GM19452 (cell line): Measurements from ENCODE around the gene RIOK1.
"Not testable (repeated sequence)": the region's sequence is repeated elsewhere in the genome, so short reads cannot be mapped to it uniquely, and the experiment has no call there.

Source experiments
- ATAC-seq: cut with Tn5 transposase; IDR thresholded peaks from one replicate; pipeline ENCODE4 v1.9.1; 2021; ENCODE audit not compliant: unreplicated experiment

The RIOK1 gene

DNA sequence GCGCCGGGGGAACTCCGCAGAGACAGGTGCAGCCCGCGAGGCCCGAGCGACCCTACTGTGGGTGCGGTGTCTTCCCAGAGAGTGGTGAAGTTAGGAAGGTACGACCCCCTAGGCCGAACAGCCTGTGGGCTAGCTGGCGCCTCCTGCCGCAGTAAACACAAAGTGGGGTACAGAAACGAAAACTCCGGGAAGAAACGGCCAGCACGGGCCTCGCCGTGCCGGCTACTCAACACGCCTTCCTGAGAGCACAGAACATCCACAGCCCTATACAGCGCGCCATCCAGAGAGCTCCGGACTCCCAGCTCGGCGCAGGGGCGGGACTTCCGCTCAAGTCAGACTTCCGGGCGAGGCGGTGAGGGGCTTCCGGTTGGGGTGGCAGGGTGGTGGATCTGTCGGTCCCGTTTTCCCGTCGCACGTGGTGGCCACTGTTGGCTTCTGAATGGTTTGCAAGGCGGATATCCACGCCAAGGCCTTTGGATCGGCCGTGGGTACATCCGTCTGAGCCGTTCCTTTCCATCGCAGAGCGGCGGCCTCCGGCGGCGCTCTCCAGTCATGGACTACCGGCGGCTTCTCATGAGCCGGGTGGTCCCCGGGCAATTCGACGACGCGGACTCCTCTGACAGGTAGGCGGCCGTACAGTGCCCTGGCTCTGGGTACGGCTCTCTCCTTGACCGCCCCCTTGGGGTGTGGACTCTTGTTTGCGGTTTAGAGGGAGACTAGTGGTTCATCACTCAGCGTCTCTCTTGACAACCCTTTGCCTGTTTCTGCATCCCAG, at the start of gene RIOK1, which contains the start of gene CAGE1:
Gene RIOK1, plus strand, starts transcription at position 358 of the 775 bp plus-strand sequence. Its CDS starts 195 bp downstream, at position 553.
Gene CAGE1, minus strand, starts transcription at position 292 of the 775 bp plus-strand sequence. CDS start 2,569 bp downstream, outside the sequence.
- ATAC-seq, result peak; percentile 97

DNA sequence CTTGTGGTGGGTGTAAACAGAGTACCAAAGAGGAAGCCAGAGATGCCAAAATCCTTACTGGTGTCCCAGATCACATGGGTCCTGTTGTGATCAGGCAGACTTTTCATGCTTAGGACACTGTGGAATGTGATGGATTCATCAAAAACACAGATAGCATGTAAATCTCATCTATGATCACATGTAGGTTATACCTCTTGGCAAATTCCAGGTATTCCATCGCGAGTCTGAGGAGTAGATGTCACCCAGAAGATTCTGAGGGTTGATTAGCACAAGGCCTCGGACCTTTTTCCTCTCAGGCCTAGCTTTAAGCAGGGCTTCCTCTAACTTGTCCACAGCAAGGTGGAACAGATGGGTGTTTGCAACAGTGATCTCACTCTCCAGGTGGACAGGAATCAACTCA, 48.3 kb upstream of the RIOK1 start:
- ATAC-seq, result no peak

DNA sequence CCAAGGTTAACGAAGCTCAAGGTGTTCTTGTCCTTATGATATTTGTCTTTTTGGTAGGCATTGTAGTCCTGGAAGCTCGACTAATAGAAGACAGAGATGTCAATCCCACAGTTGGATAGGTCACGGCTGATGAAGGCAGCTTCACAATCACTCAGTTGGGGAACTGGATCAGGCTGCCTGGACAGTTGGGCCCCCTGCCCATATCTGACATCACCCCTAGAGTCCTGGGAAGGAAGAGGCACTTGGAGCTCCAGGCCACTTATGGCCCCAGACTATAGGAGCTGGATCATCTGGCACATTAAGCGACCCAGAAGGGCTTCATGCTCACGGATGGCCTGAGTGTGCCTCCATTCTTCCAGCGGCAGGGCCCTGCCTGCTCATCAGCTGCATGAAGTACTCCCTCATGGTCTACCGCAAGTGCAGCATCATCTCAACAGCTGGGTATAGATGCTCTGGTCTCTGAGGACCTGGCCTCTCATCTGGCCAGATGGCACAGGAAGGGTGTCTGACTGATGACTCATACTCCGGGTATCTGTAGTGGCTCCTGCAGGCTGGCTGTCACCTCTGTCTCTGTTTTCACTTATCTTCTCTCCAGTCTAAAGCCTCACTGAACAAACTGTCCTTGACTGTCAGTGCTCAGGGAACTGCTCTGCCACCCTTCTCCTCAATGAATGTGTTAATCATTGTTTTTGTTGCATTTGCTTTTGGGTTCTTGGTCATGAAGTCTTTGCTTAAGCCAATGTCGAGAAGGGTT, 47.4 kb upstream of the RIOK1 start:
- peak; percentile 82 for ATAC-seq

DNA sequence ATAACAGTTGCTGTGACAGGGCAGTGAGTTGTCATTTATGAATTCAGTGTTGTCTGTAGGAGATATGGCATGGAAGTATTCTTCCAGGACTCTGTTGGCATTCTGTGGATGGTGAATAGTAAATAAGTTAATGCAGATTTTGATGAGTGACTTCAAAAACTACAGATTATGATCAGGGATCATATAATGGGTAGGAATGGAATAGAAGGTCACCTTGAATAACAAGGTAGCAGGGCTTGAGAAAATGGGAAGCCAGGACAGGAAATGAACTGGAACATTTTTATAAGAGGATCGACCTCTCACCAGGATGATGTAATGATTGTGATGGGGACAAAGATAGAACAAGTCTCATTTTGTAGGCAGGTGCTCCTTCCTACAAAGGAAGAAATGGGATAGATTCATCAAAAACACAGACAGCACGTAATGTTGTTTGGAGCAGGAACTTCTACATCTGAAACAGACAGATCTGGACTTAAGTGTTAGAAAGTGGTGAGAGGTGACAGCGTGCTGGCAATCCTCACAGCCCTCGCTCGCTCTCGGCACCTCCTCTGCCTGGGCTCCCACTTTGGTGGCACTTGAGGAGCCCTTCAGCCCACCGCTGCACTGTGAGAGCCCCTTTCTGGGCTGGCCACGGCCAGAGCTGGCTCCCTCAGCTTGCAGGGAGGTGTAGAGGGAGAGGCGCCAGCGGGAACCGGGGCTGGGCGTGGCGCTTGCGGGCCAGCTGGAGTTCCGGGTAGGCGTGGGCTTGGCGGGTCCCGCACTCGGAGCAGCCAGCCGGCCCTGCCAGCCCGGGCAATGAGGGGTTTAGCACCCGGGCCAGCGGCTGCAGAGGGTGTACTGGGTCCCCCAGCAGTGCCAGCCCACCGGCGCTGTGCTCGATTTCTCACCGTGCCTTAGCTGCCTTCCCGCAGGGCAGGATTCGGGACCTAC, 45.8 kb upstream of the RIOK1 start:
- ATAC-seq, result no peak

DNA sequence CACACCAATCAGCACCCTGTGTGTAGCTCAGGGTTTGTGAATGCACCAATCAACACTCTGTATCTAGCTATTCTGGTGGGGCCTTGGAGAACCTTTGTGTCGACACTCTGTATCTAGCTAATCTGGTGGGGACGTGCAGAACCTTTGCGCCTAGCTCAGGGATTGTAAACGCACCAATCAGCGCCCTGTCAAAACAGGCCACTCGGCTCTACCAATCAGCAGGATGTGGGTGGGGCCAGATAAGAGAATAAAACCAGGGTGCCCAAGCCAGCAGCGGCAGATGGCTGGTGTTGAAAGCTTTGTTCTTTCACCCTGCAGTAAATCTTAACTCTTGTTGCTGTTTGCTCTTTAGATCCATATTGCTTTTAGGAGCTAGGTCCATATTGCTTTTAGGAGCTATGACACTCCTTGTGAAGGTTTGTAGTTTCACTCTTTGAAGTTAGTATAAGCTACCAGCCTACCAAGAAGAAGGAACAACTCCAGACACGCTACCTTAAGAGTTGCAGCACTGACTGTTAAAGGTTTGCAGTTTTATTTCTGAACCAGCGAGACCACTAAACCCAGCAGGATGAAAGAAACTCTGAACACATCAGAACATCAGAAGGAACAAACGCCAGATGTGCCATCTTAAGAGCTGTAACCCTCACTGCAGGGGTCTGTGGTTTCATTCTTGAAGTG, 44.7 kb upstream of the RIOK1 start:
- ATAC-seq, result not testable (repeated sequence)

DNA sequence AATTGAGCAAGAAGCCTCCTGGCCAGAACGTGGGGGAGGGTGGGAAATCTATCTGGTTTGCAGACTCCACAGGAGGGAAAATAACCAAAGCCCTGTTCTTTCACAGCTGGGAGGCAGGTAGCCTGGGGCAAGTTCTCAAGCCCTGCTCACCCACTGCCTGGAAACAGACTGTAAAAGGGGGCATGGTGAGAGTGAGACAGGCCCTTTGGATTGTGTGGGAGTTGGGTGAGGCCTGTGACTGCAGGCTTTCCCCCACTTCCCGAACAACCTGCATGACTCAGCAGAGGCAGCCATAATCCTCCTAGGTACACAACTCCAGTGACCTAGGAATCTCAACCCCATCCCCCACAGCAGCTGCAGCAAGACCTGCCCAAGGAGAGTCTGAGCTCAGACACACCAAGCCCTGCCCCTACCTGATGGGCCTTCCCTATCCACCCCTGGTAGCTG, 42.0 kb upstream of the RIOK1 start:
- not testable (repeated sequence) for ATAC-seq

DNA sequence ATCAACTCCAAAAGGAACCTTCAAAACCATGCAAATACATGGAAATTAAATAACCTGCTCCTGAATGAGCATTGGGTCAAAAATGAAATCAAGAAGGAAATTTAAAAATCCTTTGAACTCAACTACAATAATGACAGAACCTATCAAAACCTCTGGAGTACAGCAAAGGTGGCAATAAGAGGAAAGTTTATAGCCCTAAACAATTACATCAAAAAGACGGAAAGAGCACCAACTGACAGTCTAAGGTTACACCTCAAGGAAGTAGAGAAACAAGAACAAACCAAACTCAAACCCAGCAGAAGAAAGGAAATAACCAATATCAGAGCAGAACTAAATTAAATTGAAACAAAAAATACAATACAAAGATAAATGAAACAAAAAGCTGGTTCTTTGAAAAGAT, 39.0 kb upstream of the RIOK1 start:
- not testable (repeated sequence) for ATAC-seq

DNA sequence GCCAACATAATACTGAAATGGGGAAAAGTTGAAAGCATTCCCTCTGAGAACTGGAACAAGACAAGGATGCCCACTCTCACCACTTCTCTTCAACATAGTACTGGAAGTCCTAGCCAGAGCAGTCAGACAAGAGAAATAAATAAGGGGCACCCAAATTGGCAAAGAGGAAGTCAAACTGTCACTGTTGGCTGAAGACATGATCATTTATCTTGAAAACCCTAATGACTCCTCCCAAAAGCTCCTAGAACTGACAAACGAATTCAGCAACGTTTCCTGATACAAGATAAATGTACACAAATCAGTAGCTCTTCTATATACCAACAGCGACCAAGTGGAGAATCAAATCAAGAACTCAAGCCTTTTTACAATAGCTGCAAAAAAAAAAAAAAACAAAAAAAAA, 37.7 kb upstream of the RIOK1 start:
- ATAC-seq, result not testable (repeated sequence)

DNA sequence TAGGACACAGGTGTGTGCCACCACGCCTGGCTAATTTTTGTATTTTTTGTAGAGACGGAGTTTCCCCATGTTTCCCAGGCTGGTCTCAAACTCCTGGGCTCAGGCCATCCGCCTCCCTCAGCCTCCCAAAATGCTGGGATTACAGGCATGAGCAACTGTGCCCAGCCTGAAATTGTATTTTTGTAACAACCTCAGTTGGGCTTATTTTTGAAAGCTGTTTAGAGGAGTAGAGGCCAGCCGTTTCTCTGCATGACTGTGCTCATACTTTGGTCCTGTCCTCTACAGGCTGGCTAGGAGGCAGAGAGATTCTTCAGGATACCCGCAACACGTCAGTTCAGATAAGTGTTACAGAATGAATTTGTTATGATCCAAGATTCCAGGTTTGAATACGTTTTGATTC, 22.2 kb upstream of the RIOK1 start:
- no peak for ATAC-seq

DNA sequence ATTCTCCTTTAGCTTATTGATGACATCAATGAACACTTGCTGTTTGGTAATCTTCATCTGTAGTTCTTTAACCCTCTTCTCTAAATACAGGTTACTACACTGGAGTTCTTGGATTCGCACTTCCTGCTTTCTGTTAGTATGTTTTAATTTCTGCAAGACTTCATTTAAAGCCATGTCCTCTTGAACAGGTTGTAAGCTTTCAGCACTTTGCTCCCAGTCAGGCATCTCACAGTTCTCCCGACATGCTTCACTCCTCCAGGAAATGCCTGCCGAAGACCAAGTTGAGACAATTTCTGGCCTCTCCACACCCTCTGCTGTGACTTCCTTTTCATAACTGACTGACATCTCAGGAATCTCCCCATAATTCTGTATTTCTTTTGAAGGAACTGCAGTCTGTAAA, 15.9 kb upstream of the RIOK1 start:
- no peak for ATAC-seq

DNA sequence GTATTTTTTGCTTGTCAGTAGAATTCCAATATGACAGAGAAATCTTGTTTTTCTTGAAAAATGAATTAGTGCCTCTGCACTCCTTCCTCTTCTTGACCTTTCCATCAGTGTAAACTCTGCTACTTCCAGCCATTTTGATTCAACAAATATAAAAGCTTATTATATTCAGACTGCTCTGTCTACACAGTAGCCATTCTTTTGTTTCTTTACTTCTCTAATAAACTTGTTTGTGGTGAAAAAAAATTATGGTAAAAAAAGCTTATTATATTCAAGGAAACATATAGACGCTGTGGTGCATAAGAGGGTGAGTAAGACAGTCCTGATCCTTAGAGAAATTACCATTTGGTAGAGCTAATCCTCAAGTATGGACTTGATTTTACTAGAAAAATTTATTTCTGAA, 11.6 kb upstream of the RIOK1 start:
- ATAC-seq, result no peak

DNA sequence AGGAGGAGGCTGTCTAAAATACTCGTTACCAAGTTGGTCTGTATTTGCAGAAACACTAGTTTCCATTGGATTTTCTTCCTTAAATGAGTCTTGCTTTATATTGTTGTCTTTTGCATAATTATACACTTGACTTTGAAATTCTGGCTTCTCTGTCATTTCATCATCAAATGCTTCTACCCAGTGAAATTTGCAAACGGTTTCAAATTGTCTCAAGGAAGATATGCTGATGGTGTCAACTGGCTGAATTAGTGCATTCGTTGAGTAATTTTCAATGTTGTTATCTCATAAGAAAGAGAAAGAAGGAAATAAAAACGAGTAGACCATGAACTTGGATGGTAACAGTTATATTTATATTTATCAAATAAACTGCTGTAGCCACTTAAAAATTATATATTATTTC, 10.9 kb upstream of the RIOK1 start:
- ATAC-seq, result no peak

DNA sequence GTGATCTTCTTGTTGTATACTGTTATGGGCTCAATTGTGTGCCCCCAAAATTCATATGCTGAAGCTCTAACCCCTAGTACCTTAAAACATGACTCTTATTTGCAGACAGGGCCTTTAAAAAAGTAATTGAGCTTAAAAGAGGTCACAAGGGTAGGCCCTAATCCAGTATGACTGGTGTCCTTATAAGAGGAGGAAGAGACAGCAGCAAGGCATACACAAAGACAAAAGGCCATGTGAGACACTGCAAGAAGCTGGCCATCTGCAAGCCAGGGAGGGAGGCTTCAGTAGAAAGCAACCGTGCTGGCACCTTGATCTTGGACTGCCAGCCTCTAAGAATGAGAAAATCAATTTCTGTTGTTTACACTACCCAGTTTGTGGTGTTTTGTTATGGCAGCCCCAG, 8.5 kb upstream of the RIOK1 start:
- no peak for ATAC-seq

DNA sequence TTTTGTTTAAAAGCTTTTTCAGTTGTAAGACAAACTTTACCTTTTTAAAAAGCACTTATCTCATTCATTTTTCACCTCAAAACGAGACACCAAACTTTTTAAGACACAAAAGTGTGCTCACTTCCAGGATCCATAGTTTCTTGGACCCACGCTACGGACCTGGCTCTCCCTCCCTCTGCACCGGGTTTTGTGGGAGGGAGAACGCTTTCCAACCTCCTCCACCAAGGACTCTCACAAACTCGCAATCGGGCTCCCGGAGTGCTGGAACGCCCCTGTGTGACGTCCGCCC, 502 bp upstream of the RIOK1 start:
- no peak for ATAC-seq

DNA sequence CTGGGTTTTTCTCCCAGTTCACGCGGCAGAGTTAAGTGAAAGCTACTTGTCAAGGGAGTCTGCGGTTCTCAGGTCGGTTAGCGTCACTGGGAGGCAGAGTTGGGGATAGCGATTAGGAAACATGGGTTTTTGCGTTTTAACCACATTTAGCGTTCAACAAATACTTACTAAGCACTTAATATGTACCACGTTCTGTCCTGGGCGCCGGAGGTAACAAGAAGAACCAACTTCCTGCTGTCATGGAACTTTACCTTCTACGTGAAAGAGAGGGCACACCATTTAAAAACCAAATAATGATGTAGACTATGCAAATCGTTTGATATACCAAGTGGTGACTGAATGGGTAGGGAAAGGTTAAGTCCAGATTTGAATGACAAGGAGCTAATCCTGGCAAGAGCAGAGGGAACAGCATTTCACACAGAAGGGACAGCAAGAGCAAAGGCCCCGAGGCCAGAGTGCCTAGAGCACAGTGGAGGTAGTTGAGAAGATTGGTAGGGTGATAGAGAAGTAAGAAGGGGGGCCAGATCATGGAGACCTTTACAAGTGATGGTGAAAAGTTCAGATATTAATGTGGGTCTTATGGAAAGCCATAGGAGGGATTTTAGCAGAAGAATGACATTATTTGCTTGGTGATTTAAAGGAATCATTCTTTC, 744 bp downstream of the RIOK1 start:
- peak; percentile 13 for ATAC-seq

DNA sequence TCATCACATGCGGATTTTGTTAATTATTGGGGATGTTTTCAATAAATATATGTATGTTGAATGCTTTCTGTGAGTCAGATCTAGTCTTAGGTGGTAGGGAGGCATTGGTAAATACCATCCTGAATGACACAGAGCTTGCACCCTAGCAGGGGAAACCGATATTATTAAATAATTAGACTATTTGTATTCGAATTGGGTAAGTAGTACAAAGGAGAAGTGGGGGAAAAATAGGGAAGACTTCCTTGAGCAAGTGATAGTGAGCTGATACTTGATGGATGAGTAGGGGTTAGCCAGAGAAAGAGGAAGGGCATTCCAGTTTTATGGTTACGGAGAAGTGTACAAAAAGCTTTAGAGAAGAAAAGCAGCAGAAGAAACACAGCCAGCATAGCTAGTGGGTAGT, 1.5 kb downstream of the RIOK1 start:
- ATAC-seq, result no peak

DNA sequence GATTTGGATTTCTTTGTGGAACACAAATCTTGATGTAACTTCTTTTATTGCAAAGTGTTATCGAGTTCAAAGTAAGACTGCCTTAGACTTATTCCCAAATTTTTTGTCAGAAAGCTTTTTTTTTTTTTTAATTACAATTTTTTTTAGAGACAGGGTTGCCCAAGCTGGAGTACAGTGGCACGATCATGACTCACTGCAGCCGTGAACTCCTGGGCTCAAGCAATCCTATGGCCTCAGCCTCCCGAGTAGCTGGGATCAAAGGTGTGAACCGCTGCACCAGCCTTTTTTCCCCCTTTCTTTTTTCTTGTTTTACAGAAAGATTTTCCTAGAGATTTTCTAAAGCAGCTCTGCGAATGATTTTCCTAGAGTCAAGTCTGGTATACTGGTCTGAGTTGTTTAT, 2.8 kb downstream of the RIOK1 start:
- no peak for ATAC-seq

DNA sequence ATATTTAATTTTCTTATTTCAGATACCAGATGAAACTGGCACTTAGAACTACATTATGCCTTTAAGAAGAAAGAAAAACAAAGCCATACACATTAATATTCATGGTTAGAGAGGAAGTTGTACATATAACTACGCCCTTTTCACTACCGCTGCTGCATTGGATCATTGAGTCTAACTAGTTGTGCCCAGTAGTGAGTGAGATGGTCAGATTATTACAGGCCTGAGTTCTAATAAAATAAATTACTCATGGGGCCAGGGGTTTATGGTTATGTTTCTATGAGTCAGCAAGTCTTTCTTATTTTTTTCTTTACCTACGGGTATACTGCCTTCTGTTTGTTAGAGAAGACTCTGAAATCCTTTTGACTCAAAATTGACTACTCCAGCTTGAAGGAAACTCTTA, 11.5 kb downstream of the RIOK1 start:
- ATAC-seq, result no peak

DNA sequence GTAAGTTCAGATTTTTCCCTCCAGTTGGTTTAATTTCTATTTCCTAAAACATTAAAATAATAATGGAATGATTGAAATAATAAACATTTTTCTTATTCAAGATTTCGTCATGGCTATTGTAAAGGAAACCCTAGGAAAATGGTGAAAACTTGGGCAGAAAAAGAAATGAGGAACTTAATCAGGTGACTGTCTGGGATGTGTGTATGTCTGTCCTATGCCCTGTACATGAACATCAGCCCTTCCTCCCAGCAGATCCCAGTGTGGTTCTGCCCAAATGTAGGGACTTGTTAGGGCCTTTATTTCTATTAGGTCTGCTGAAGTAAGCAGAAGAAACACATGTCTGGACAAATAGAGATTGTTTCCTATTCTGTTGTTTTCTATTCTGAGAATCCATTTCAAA, 13.1 kb downstream of the RIOK1 start:
- ATAC-seq, result no peak

DNA sequence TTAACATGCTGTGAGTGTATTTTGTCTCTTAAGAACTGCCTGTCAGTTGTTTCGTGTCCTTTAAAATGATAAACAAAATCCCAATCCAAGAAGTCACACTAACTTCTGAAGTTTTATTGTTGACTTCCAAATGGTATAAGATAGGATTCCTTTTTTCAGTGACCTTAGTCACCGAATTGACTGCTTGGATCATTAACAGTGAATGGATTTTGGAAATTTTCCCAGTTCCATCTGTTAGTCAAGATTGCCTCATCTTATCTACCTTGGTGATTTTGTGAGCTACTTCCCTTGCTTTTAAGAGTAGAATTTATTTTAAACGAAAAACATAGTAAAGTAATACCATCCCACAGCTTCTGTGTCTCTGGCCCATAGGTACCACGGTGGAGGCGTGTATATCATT, 14.9 kb downstream of the RIOK1 start:
- ATAC-seq, result no peak
